HEK293 (cell line): Measurements from ENCODE around the gene ACOT12.
A peak's percentile ranks its signal among the peaks of the same experiment; 100 is the strongest.

Source experiments
- CTCF ChIA-PET: fragments of 350-600 bp; formaldehyde crosslinking; extraction: SDS; loops from one replicate; lab custom pipeline; 2021; ENCODE audit warnings: antibody characterized with exemption; lab: Yijun Ruan, JAX
- POLR2A ChIA-PET: fragments of 300-600 bp; formaldehyde crosslinking; extraction: SDS; loops from one replicate; lab custom pipeline; 2020; ENCODE audit warnings: antibody characterized with exemption, inconsistent platforms; lab: Yijun Ruan, JAX
- H3K27ac ChIP-seq: fragments of 200-500 bp; sonication (Bioruptor generic); 2 replicates; pipeline ENCODE4 v1.5.1; 2014; ENCODE audit warnings: low read depth, low read length, control low read depth, inconsistent platforms; ENCODE audit errors: extremely low read depth
- H3K36me3 ChIP-seq, 2 experiments: fragments of 200-500 bp in 1 of 2; sonication (Bioruptor generic) in 1 of 2; 1 replicate in 1 of 2; 2 replicates in 1 of 2; pipeline ENCODE4 v1.5.1; 2014 to 2017; ENCODE audit warnings: inconsistent platforms in 2 of 2, low read length in 2 of 2; ENCODE audit not compliant: control insufficient read depth in 2 of 2, insufficient read depth in 1 of 2
- H3K4me1 ChIP-seq: fragments of 200-500 bp; sonication (Bioruptor generic); 2 replicates; pipeline ENCODE4 v1.5.1; 2014; ENCODE audit warnings: mild to moderate bottlenecking, low read length, inconsistent platforms; ENCODE audit not compliant: control insufficient read depth, insufficient read depth
- H3K4me3 ChIP-seq: 2 replicates; pipeline ENCODE4 v1.5.1; 2011; ENCODE audit warnings: low read depth, mild to moderate bottlenecking, control low read depth, low read length, moderate library complexity
- H3K9me3 ChIP-seq: fragments of 200-500 bp; sonication (Bioruptor generic); 2 replicates; pipeline ENCODE4 v1.5.1; 2014; ENCODE audit warnings: low read depth, low read length, inconsistent platforms; ENCODE audit not compliant: control insufficient read depth, insufficient read depth
- BCL6B ChIP-seq: fragments of 450-650 bp; formaldehyde crosslinking; IDR thresholded peaks from 2 replicates; pipeline ENCODE4 v1.5.1; 2017; ENCODE audit warnings: missing biosample characterization, missing genetic modification characterization
- GFI1B ChIP-seq: fragments of 450-650 bp; formaldehyde crosslinking; IDR thresholded peaks from 2 replicates; pipeline ENCODE4 v1.5.1; 2016; ENCODE audit warnings: missing biosample characterization, missing genetic modification characterization
- HIC1 ChIP-seq: fragments of 450-650 bp; formaldehyde crosslinking; IDR thresholded peaks from 2 replicates; pipeline ENCODE4 v1.5.1; 2016; ENCODE audit warnings: missing biosample characterization, missing genetic modification characterization
- KLF7 ChIP-seq: fragments of 450-650 bp; formaldehyde crosslinking; IDR thresholded peaks from 2 replicates; pipeline ENCODE4 v1.5.1; 2016; ENCODE audit warnings: missing biosample characterization, missing genetic modification characterization, borderline replicate concordance
- OSR2 ChIP-seq: fragments of 450-650 bp; formaldehyde crosslinking; IDR thresholded peaks from 2 replicates; pipeline ENCODE4 v1.5.1; 2016; ENCODE audit warnings: missing biosample characterization, missing genetic modification characterization
- SP2 ChIP-seq: fragments of 450-650 bp; formaldehyde crosslinking; IDR thresholded peaks from 2 replicates; pipeline ENCODE4 v1.5.1; 2016; ENCODE audit warnings: missing biosample characterization, missing genetic modification characterization
- SP3 ChIP-seq: fragments of 450-650 bp; formaldehyde crosslinking; IDR thresholded peaks from 2 replicates; pipeline ENCODE4 v1.5.1; 2016; ENCODE audit warnings: missing biosample characterization, missing genetic modification characterization
- ZBTB26 ChIP-seq: fragments of 450-650 bp; formaldehyde crosslinking; optimal IDR thresholded peaks from 2 replicates; pipeline ENCODE3; 2016; ENCODE audit warnings: missing biosample characterization, mild to moderate bottlenecking, missing genetic modification characterization
- ZFHX2 ChIP-seq: fragments of 450-650 bp; formaldehyde crosslinking; conservative IDR thresholded peaks from 2 replicates; pipeline ENCODE4 v1.5.1; 2016; ENCODE audit warnings: missing biosample characterization, missing genetic modification characterization
- ZIC2 ChIP-seq: fragments of 450-650 bp; formaldehyde crosslinking; IDR thresholded peaks from 2 replicates; pipeline ENCODE4 v1.5.1; 2016; ENCODE audit warnings: missing biosample characterization, missing genetic modification characterization
- ZNF114 ChIP-seq: fragments of 450-650 bp; formaldehyde crosslinking; IDR thresholded peaks from 2 replicates; pipeline ENCODE4 v1.5.0; 2017; ENCODE audit warnings: missing biosample characterization, missing genetic modification characterization
- ZNF157 ChIP-seq: fragments of 450-650 bp; formaldehyde crosslinking; IDR thresholded peaks from 2 replicates; pipeline ENCODE4 v1.5.1; 2016; ENCODE audit warnings: missing biosample characterization, missing genetic modification characterization
- ZNF211 ChIP-seq: fragments of 450-650 bp; formaldehyde crosslinking; IDR thresholded peaks from 2 replicates; pipeline ENCODE4 v1.5.1; 2016; ENCODE audit warnings: low read depth, missing biosample characterization, missing genetic modification characterization
- ZNF394 ChIP-seq: fragments of 450-650 bp; formaldehyde crosslinking; IDR thresholded peaks from 2 replicates; pipeline ENCODE4 v1.5.1; 2016; ENCODE audit warnings: missing biosample characterization, missing genetic modification characterization, mild to moderate bottlenecking, moderate library complexity, borderline replicate concordance
- ZNF416 ChIP-seq: fragments of 450-650 bp; formaldehyde crosslinking; IDR thresholded peaks from 2 replicates; pipeline ENCODE4 v1.5.1; 2016; ENCODE audit warnings: missing biosample characterization, missing genetic modification characterization
- ZNF423 ChIP-seq: fragments of 450-650 bp; formaldehyde crosslinking; IDR thresholded peaks from 2 replicates; pipeline ENCODE4 v1.5.1; 2016; ENCODE audit warnings: missing biosample characterization, missing genetic modification characterization
- ZNF48 ChIP-seq: fragments of 450-650 bp; formaldehyde crosslinking; IDR thresholded peaks from 2 replicates; pipeline ENCODE4 v1.5.1; 2016; ENCODE audit warnings: missing biosample characterization, missing genetic modification characterization
- ZNF488 ChIP-seq: fragments of 450-650 bp; formaldehyde crosslinking; IDR thresholded peaks from 2 replicates; pipeline ENCODE4 v1.5.1; 2016; ENCODE audit warnings: missing biosample characterization, missing genetic modification characterization
- ZNF529 ChIP-seq: fragments of 450-650 bp; formaldehyde crosslinking; IDR thresholded peaks from 2 replicates; pipeline ENCODE4 v1.5.1; 2017; ENCODE audit warnings: missing genetic modification characterization, missing biosample characterization; ENCODE audit not compliant: insufficient replicate concordance
- ZNF530 ChIP-seq: fragments of 450-650 bp; formaldehyde crosslinking; IDR thresholded peaks from 2 replicates; pipeline ENCODE4 v1.5.1; 2016; ENCODE audit warnings: low read depth, missing biosample characterization, missing genetic modification characterization
- ZNF571 ChIP-seq: fragments of 450-650 bp; formaldehyde crosslinking; IDR thresholded peaks from 2 replicates; pipeline ENCODE4 v1.5.0; 2017; ENCODE audit warnings: missing biosample characterization, missing genetic modification characterization
- ZNF610 ChIP-seq: fragments of 450-650 bp; formaldehyde crosslinking; IDR thresholded peaks from 2 replicates; pipeline ENCODE4 v1.5.1; 2016; ENCODE audit warnings: missing biosample characterization, missing genetic modification characterization, borderline replicate concordance
- ZNF654 ChIP-seq: fragments of 450-650 bp; formaldehyde crosslinking; IDR thresholded peaks from 2 replicates; pipeline ENCODE4 v1.5.1; 2016; ENCODE audit warnings: low read depth, missing biosample characterization, missing genetic modification characterization
- ZNF658 ChIP-seq: fragments of 450-650 bp; formaldehyde crosslinking; IDR thresholded peaks from 2 replicates; pipeline ENCODE4; 2016; ENCODE audit warnings: missing biosample characterization, missing genetic modification characterization
- ZNF677 ChIP-seq: fragments of 450-650 bp; IDR thresholded peaks from 2 replicates; pipeline ENCODE4 v1.5.0; 2018; ENCODE audit warnings: missing biosample characterization, mild to moderate bottlenecking, missing genetic modification characterization, moderate library complexity
- ZNF837 ChIP-seq: fragments of 450-650 bp; formaldehyde crosslinking; IDR thresholded peaks from 2 replicates; pipeline ENCODE4 v1.5.1; 2016; ENCODE audit warnings: missing biosample characterization, missing genetic modification characterization
- TF ChIP-seq, protein P1 (sequence below): sonication (generic); formaldehyde crosslinking; IDR thresholded peaks from 2 replicates; pipeline ENCODE4 v1.8.1; 2022; ENCODE audit warnings: mild to moderate bottlenecking, moderate library complexity, missing genetic modification reagents
- TF ChIP-seq, protein P2 (sequence below): fragments of 450-650 bp; formaldehyde crosslinking; IDR thresholded peaks from 2 replicates; pipeline ENCODE4 v1.5.1; 2016; ENCODE audit warnings: missing biosample characterization, missing genetic modification characterization

The ACOT12 gene

GRCh38 chr5:81303563-81303962, 90.4 kb downstream of the ACOT12 start (continued):
- TF ChIP-seq HIC1 (tag by site-specific recombination) (no peak), ZNF488 (no peak), ZIC2 (tag by site-specific recombination) (no peak), ZNF677 (tag by site-specific recombination) (no peak), ZNF48 (tag by site-specific recombination) (no peak), ZNF394 (tag by site-specific recombination) (no peak), ZBTB26 (no peak)
- TF ChIP-seq, protein P1, sequence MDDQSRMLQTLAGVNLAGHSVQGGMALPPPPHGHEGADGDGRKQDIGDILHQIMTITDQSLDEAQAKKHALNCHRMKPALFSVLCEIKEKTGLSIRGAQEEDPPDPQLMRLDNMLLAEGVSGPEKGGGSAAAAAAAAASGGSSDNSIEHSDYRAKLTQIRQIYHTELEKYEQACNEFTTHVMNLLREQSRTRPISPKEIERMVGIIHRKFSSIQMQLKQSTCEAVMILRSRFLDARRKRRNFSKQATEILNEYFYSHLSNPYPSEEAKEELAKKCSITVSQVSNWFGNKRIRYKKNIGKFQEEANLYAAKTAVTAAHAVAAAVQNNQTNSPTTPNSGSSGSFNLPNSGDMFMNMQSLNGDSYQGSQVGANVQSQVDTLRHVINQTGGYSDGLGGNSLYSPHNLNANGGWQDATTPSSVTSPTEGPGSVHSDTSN (CRISPR knock-in tag) = no peak

GRCh38 chr5:81302596-81302995, 91.3 kb downstream of the ACOT12 start:
- ChIA-PET CTCF (interaction anchor here (0.6 kb wide), 2 partner anchors 10 to 1868 kb away, joined by 3 to 6 read pairs; no protein-coding TSS in a partner anchor), POLR2A (interaction anchor here (0.6 to 1.3 kb wide), 3 partner anchors 11 to 863 kb away, joined by 3 to 4 read pairs (median 3); no protein-coding TSS in a partner anchor)

DNA sequence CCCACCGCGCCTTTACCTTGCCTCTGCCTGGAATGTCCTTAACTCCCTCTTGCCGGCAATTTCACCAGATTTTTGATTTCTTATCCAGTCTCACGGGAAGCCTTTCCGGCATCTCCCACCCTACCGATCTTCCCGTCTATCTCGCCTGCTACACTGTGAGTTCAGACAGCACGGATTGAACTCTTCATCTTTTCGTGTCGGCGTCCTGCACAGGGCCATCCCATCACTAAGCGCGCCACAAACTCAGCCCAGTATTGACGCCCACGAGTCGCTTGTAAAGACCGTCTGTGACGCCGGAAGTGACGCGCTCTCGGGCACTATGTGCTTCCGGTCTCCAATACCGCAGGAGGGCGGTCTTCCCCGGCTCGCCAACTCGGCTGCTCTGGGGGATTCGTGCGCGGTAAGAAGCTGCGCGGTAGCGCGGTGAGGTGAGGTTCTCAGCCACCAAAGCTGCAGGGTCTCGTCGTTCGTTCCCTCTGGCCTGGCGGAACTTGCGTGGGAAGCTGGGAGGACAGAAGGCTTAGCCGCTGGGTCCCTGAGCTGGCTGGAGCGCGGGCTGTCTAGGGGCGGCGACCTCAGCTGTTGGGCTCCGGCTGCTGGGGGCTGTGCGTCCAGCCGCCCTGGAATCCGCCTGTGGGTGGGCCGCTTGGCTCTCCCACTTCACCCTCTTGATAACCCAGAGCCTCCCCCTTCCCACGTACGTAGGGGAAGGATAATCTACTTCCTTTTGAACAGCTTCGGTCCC, 92.5 kb downstream of the ACOT12 start, which contains the start of gene ZCCHC9:
Gene ZCCHC9, plus strand, starts transcription at position 317 of the 745 bp plus-strand sequence. CDS start 3,171 bp downstream, outside the sequence.
- CTCF ChIA-PET = interaction anchor here (0.5 to 1.2 kb wide), 8 partner anchors 11 to 537 kb away, joined by 3 to 5 read pairs (median 3); no protein-coding TSS in a partner anchor
- Histone ChIP-seq H3K27ac (peak within 1 kb of the TSS; percentile 81), H3K36me3 (peaks cover 0 to 13% of the 10 kb centered on the region in 2 experiments; a peak in 2 of 3 replicates), H3K4me3 (peak within 1 kb of the TSS; percentile 96), H3K4me1 (no peaks in the 10 kb centered on the region; the same call in 1 of the 2 replicates), H3K9me3 (no peaks in the 10 kb centered on the region)
- POLR2A ChIA-PET = interaction anchor here (0.6 to 1.3 kb wide), 5 partner anchors 8 to 963 kb away, joined by 3 to 4 read pairs (median 3); no protein-coding TSS in a partner anchor
- TF ChIP-seq BCL6B (tag by site-specific recombination) (no peak), ZNF157 (tag by site-specific recombination) (no peak), ZNF423 (tag by site-specific recombination) (0 out of 2 replicates have a peak, but pooled peaks have one; percentile 23), OSR2 (tag by site-specific recombination) (no peak), SP2 (tag by site-specific recombination) (peak; percentile 88), ZNF530 (no peak), ZNF654 (no peak), ZNF114 (tag by site-specific recombination) (no peak), ZNF677 (tag by site-specific recombination) (no peak), ZNF416 (tag by site-specific recombination) (no peak), ZNF610 (tag by site-specific recombination) (no peak), KLF7 (tag by site-specific recombination) (peak; percentile 8; the same call in 1 of the 2 replicates), ZNF658 (tag by site-specific recombination) (no peak), GFI1B (tag by site-specific recombination) (no peak)
- TF ChIP-seq, protein P2, sequence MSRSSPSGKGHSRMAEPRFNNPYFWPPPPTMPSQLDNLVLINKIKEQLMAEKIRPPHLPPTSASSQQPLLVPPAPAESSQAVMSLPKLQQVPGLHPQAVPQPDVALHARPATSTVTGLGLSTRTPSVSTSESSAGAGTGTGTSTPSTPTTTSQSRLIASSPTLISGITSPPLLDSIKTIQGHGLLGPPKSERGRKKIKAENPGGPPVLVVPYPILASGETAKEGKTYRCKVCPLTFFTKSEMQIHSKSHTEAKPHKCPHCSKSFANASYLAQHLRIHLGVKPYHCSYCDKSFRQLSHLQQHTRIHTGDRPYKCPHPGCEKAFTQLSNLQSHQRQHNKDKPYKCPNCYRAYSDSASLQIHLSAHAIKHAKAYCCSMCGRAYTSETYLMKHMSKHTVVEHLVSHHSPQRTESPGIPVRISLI (tag by site-specific recombination) = no peak

More at GRCh38 chr5:81302596-81302995, 91.3 kb downstream of the ACOT12 start:
- Histone ChIP-seq H3K36me3 (peaks cover 0 to 13% of the 10 kb centered on the region in 2 experiments; a peak in 2 of 3 replicates), H3K4me3 (peak overlapping the region; percentile 96), H3K9me3 (no peaks in the 10 kb centered on the region), H3K27ac (no peak overlapping the region), H3K4me1 (no peaks in the 10 kb centered on the region; the same call in 1 of the 2 replicates)
- no peak for TF ChIP-seq ZFHX2 (tag by site-specific recombination)
- TF ChIP-seq SP3 (tag by site-specific recombination) = no peak
- TF ChIP-seq ZNF211 (tag by site-specific recombination) = no peak
- TF ChIP-seq ZNF837 (tag by site-specific recombination) = no peak
- TF ChIP-seq ZNF571 (tag by site-specific recombination) = no peak
- no peak for TF ChIP-seq ZNF529
